Lung (tissue), 12 donors: ENCODE results near the gene QPRT. TPM values are rescaled to one million over a fixed set of nuclear protein-coding genes. Genes with fewer than 3 reads are reported as not detected.

Source experiments
- ATAC-seq: fragments of 200-7000 bp; cut with Tn5 transposase; one replicate; pipeline ENCODE4 v1.9.1; 2020; ENCODE audit warnings: moderate number of reproducible peaks; ENCODE audit not compliant: insufficient read depth, low FRiP score
- DNase-seq, 3 donors: peaks; one replicate each; pipeline ENCODE4 v3.0.0-alpha.2; 2013 to 2017
- H3K27ac ChIP-seq, 2 donors: one replicate each; pipeline ENCODE4 v1.5.1; 2013; ENCODE audit warnings: mild to moderate bottlenecking in 2 of 2, moderate library complexity in 2 of 2, control low read depth in 1 of 2, inconsistent platforms in 1 of 2, low read depth in 1 of 2, low read length in 1 of 2
- H3K27me3 ChIP-seq, 3 donors: one replicate each; pipeline ENCODE4 v1.5.1; 2013; ENCODE audit warnings: low read length in 2 of 3; ENCODE audit not compliant: control insufficient read depth in 3 of 3, insufficient read depth in 3 of 3
- H3K36me3 ChIP-seq, 4 donors: one replicate each; pipeline ENCODE4 v1.5.1; 2013; ENCODE audit warnings: low read length in 4 of 4, mild to moderate bottlenecking in 1 of 4, moderate library complexity in 1 of 4; ENCODE audit not compliant: control insufficient read depth in 4 of 4, insufficient read depth in 4 of 4
- H3K4me1 ChIP-seq, 5 donors: one replicate each; pipeline ENCODE4 v1.5.1; 2013; ENCODE audit warnings: low read length in 5 of 5, mild to moderate bottlenecking in 2 of 5, moderate library complexity in 1 of 5; ENCODE audit not compliant: control insufficient read depth in 5 of 5, insufficient read depth in 5 of 5
- H3K4me3 ChIP-seq: one replicate; pipeline ENCODE4 v1.5.1; 2013; ENCODE audit warnings: mild to moderate bottlenecking, control low read depth, moderate library complexity
- H3K9ac ChIP-seq, 2 donors: one replicate each; pipeline ENCODE4 v1.5.1; 2013; ENCODE audit warnings: low read length in 2 of 2, control low read depth in 1 of 2; ENCODE audit not compliant: insufficient read depth in 1 of 2
- H3K9me3 ChIP-seq, 4 donors: one replicate each; pipeline ENCODE4 v1.5.1; 2013; ENCODE audit warnings: low read length in 3 of 4, mild to moderate bottlenecking in 1 of 4, moderate library complexity in 1 of 4; ENCODE audit not compliant: control insufficient read depth in 4 of 4, insufficient read depth in 3 of 4
- CTCF ChIP-seq: IDR thresholded peaks from 2 replicates; pipeline ENCODE4 v1.5.1; 2012; ENCODE audit warnings: mild to moderate bottlenecking; ENCODE audit errors: control extremely low read depth, extremely low read depth
- WGBS, 2 donors: extraction: QIAGEN DNeasy Blood & Tissue Kit; methylation state at CpG; one replicate each; pipeline ENCODE4 v1.1.7; 2013; 5-methylcytosine and 5-hydroxymethylcytosine counted together
- polyA plus RNA-seq, 2 donors: library from polyadenylated mRNA; stranded (reverse); fragments of 200-250 nt; gene quantifications; one replicate each; pipeline ENCODE4 v1.2.1, GENCODE V29; 2013
- total RNA-seq, 2 donors: library from RNA; depleted of rRNA in 1 of 2; stranded (reverse); fragments of >200 nt in 1 of 2; gene quantifications; one replicate each; pipeline ENCODE4 v1.2.1, GENCODE V29; 2014 to 2021
- donor health status: control.
- donor health status: control.
- donor health status: Bipolar disorder and iron deficiency.
- donor health status: healthy.
- donor health status: DM: yes; HTN: yes; CAD: no.

The QPRT gene
- total and polyA plus RNA-seq, 4 donors, result 8.7 to 23.1 (median 15.8) TPM

DNA sequence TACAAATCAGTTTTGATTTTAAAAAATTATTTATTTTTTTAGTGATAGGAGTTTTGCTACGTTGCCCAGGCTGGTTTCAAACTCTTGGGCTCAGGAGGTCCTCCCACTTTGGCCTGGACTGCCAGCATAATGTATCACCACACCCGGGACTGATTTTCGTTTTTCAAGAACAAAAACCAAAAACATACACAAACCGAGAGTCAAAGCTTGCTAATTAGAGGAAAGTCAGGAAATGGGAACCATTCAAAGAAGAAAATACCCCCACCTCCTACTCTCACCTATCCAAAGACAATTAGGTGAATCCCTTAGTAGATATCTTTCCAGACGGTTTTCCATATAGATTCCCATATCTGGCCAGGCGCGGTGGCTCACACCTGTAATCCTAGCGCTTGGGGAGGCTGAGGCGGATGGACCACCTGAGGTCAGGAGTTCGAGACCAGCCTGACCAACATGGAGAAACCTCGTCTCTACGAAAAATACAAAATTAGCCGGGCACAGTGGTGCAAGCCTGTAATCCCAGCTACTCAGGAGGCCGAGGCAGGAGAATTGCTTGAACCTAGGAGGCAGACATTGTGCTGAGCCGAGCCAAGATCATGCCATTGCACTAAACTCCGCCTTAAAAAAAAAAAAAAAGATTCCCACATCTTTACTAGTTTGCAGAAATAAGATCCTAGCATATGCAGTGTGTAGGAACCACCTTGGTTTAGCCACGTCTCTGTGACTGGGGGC is 16.8 kb upstream of the QPRT start:
- H3K4me3 ChIP-seq, result no peak overlapping the region
- H3K27me3 ChIP-seq, result no peaks in the 10 kb centered on the region
- DNase-seq (no peak), ATAC-seq (no peak)
- peaks cover 0 to 17% (median 6%) of the 10 kb centered on the region in 5 donors for H3K4me1 ChIP-seq
- no peaks in the 10 kb centered on the region for H3K9me3 ChIP-seq
- 44 to 67% methylated on average over 17 of the region's 17 CpGs for whole genome bisulfite sequencing, 2 donors
- H3K9ac ChIP-seq, result no peak overlapping the region
- no peak overlapping the region for H3K27ac ChIP-seq
- no peaks in the 10 kb centered on the region for H3K36me3 ChIP-seq
- no peak for TF ChIP-seq CTCF

GRCh38 chr16:29662729-29663015 is 16.3 kb upstream of the QPRT start:
- Histone ChIP-seq H3K4me3 (no peak overlapping the region), H3K9me3 (no peaks in the 10 kb centered on the region), H3K4me1 (peaks cover 0 to 18% (median 6%) of the 10 kb centered on the region in 5 donors), H3K27me3 (no peaks in the 10 kb centered on the region), H3K27ac (no peak overlapping the region), H3K9ac (no peak overlapping the region), H3K36me3 (no peaks in the 10 kb centered on the region)
- ATAC-seq (no peak), DNase-seq (no peak)
- WGBS, 2 donors, result 21 to 33% methylated on average over 4 of the region's 4 CpGs
- no peak for TF ChIP-seq CTCF

GRCh38 chr16:29663016-29663806 is 15.8 kb upstream of the QPRT start, which contains the start of gene SPN:
Gene SPN, plus strand, starts transcription at chr16:29663247. Its CDS starts 482 bp downstream, at chr16:29663729.
- 27 to 53% methylated on average over 16 to 18 of the region's 18 CpGs for WGBS, 2 donors
- H3K36me3 ChIP-seq, result no peaks in the 10 kb centered on the region
- no peaks in the 10 kb centered on the region for H3K9me3 ChIP-seq
- peak within 1 kb of the TSS in 1 of 2 donors; percentile 36 for H3K27ac ChIP-seq
- DNase-seq, result no peak
- no peak within 1 kb of the TSS for H3K9ac ChIP-seq
- no peaks in the 10 kb centered on the region for H3K27me3 ChIP-seq
- peaks cover 0 to 18% (median 6%) of the 10 kb centered on the region in 5 donors for H3K4me1 ChIP-seq
- no peak for TF ChIP-seq CTCF
- H3K4me3 ChIP-seq, result peak within 1 kb of the TSS; percentile 9
- ATAC-seq, result no peak
